Measurements from ENCODE around the gene RALA. TPM values are rescaled to one million over a fixed set of nuclear protein-coding genes. Genes with fewer than 3 reads are reported as not detected.

The RALA gene, protein sequence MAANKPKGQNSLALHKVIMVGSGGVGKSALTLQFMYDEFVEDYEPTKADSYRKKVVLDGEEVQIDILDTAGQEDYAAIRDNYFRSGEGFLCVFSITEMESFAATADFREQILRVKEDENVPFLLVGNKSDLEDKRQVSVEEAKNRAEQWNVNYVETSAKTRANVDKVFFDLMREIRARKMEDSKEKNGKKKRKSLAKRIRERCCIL
- total RNA-seq (25.1 TPM), polyA plus RNA-seq (ENCODE audit: insufficient read depth, low read depth, low replicate concordance) (21.5 TPM)
- long read RNA-seq, donor 1, transcript RALA-201 (5 exons, 2,880 nt), result major isoform, 25 of 50 reads
- long read RNA-seq, donor 1, partial matches to known transcripts, result 24 of 50 reads
- long read RNA-seq, donor 1, other reads (novel, unspliced or antisense), result 0 of 50 reads
- long read RNA-seq, donor 2, transcript RALA-201 (5 exons, 2,880 nt), result major isoform, 23 of 43 reads
- long read RNA-seq, donor 2, partial matches to known transcripts, result 20 of 43 reads
- long read RNA-seq, donor 2, other reads (novel, unspliced or antisense), result 0 of 43 reads
- long read RNA-seq, donor 3, transcript RALA-201 (5 exons, 2,880 nt), result major isoform, 21 of 69 reads
- long read RNA-seq, donor 3, partial matches to known transcripts, result 48 of 69 reads
- long read RNA-seq, donor 3, other reads (novel, unspliced or antisense), result 0 of 69 reads
- long read RNA-seq, donor 4, transcript RALA-201 (5 exons, 2,880 nt), result major isoform, 23 of 53 reads
- long read RNA-seq, donor 4, partial matches to known transcripts, result 30 of 53 reads
- long read RNA-seq, donor 4, other reads (novel, unspliced or antisense), result 0 of 53 reads
- long read RNA-seq, donor 5, partial matches to known transcripts, result 0 of 3 reads
- long read RNA-seq, donor 5, other reads (novel, unspliced or antisense), result 0 of 3 reads
- long read RNA-seq, donor 6, transcript RALA-201 (5 exons, 2,880 nt), result major isoform, 26 of 50 reads
- long read RNA-seq, donor 6, partial matches to known transcripts, result 24 of 50 reads
- long read RNA-seq, donor 6, other reads (novel, unspliced or antisense), result 0 of 50 reads
- long read RNA-seq, donor 7, transcript RALA-201 (5 exons, 2,880 nt), result major isoform, 30 of 38 reads
- long read RNA-seq, donor 7, partial matches to known transcripts, result 1 of 38 reads
- long read RNA-seq, donor 7, other reads (novel, unspliced or antisense), result 6 of 38 reads
- long read RNA-seq, donor 8, transcript RALA-201 (5 exons, 2,880 nt), result major isoform, 19 of 31 reads
- long read RNA-seq, donor 8, partial matches to known transcripts, result 12 of 31 reads
- long read RNA-seq, donor 8, other reads (novel, unspliced or antisense), result 0 of 31 reads
- long read RNA-seq, donor 9, transcript RALA-201 (5 exons, 2,880 nt), result major isoform, 19 of 32 reads
- long read RNA-seq, donor 9, partial matches to known transcripts, result 13 of 32 reads
- long read RNA-seq, donor 9, other reads (novel, unspliced or antisense), result 0 of 32 reads
- long read RNA-seq, donor 10, transcript RALA-201 (5 exons, 2,880 nt), result major isoform, 14 of 49 reads
- long read RNA-seq, donor 10, partial matches to known transcripts, result 35 of 49 reads
- long read RNA-seq, donor 10, other reads (novel, unspliced or antisense), result 0 of 49 reads

DNA sequence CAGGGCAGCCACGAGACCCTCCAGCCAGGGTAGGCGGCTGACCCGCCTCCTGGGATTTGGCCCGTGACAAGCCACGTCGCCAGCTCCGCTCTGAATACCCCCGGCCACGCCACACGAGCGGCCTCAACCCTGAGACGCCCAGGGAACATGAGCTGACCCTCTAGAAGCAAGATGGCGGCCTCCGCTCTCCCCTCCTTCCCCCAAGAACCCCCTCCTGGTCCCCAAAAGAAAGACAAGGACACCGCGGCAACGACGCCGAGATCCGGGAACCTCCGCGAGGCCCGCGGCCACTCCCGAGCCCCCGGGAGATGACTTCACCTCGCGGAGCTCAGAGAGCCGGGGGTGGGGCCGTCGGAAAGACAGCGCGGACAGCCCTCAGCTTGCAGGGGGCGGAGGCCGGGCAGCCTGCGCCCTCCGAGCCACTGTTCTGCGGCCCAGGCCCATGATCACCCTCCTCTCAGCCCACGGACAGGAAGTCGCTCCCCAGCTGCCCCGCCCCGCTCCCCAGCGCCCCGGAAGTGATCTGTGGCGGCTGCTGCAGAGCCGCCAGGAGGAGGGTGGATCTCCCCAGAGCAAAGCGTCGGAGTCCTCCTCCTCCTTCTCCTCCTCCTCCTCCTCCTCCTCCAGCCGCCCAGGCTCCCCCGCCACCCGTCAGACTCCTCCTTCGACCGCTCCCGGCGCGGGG is at the start of gene RALA:
Gene RALA (plus strand): TSS at position 526 of the 685 bp plus-strand sequence. CDS start 63,096 bp downstream, outside the sequence.
- peak within 1 kb of the TSS; percentile 77 to 91 (median 82) for H3K4me3 ChIP-seq (ENCODE audit: low read length in 3 of 3)
- no peaks in the 10 kb centered on the region for H3K9me3 ChIP-seq (ENCODE audit: control insufficient read depth in 2 of 3, insufficient read depth in 1 of 3, low read length in 3 of 3)
- peaks cover 3 to 17% (median 6%) of the 10 kb centered on the region in 3 donors for H3K4me1 ChIP-seq (ENCODE audit: control insufficient read depth in 2 of 3, insufficient read depth in 2 of 3, low read depth in 1 of 3, low read length in 3 of 3)
- no peak for TF ChIP-seq CTCF (IDR thresholded peaks at IDR 0.05; ENCODE audit: borderline replicate concordance, extremely low read depth, insufficient read depth)
- intact Hi-C loops (cut with DNase I), result no loop called here
- peak within 1 kb of the TSS; percentile 80 to 86 for H3K27ac ChIP-seq (ENCODE audit: low read depth in 2 of 2, low read length in 2 of 2)
- no peaks in the 10 kb centered on the region for H3K27me3 ChIP-seq (ENCODE audit: control insufficient read depth, insufficient read depth, low read length)
- H3K9ac ChIP-seq (ENCODE audit: low read length in 3 of 3), result peak within 1 kb of the TSS; percentile 58 to 94 (median 70)
- FAIRE-seq (no peak), DNase-seq (peak; percentile 98)
- H3K36me3 ChIP-seq (ENCODE audit: control insufficient read depth in 2 of 3, insufficient read depth in 3 of 3, low read length in 3 of 3), result no peaks in the 10 kb centered on the region

- no peak overlapping the region for H3K27ac ChIP-seq (ENCODE audit: low read depth in 2 of 2, low read length in 2 of 2)
- intact Hi-C loops (cut with DNase I), result no loop called here
- H3K4me3 ChIP-seq (ENCODE audit: low read length in 3 of 3), result no peak overlapping the region
- DNase-seq (no peak), FAIRE-seq (no peak)
- no peak for TF ChIP-seq CTCF (IDR thresholded peaks at IDR 0.05; ENCODE audit: borderline replicate concordance, extremely low read depth, insufficient read depth)
- no peak overlapping the region for H3K9ac ChIP-seq (ENCODE audit: low read length in 3 of 3)
- no peaks in the 10 kb centered on the region for H3K9me3 ChIP-seq (ENCODE audit: control insufficient read depth in 2 of 3, insufficient read depth in 1 of 3, low read length in 3 of 3)
- H3K27me3 ChIP-seq (ENCODE audit: control insufficient read depth, insufficient read depth, low read length), result no peaks in the 10 kb centered on the region
- H3K4me1 ChIP-seq (ENCODE audit: control insufficient read depth in 2 of 3, insufficient read depth in 2 of 3, low read depth in 1 of 3, low read length in 3 of 3), result no peaks in the 10 kb centered on the region
- H3K36me3 ChIP-seq (ENCODE audit: control insufficient read depth in 2 of 3, insufficient read depth in 3 of 3, low read length in 3 of 3), result peaks cover 2 to 4% (median 3%) of the 10 kb centered on the region in 3 donors
Measured at GRCh38 chr7:39574673-39575349, 48.6 kb upstream of the RALA start.
